ENCODE results near the gene LSM14A. TPM values are rescaled to one million over a fixed set of nuclear protein-coding genes. Genes with fewer than 3 reads are reported as not detected.

The LSM14A gene
- total and polyA plus RNA-seq, 2 of the 8 experiments (the other 6 are each of a cell fraction or from before 2014, with no cell fraction given) = 117 to 195 TPM

- no peaks in the 10 kb centered on the region; a peak in 2 of 7 replicates for H3K4me1 ChIP-seq (replicated peaks in 1 of 4; ENCODE audit: control insufficient read depth in 3 of 4, insufficient read depth in 4 of 4, low read length in 3 of 4)
- no peak overlapping the region for H4K8ac ChIP-seq (ENCODE audit: extremely low read depth, insufficient read depth, low read length)
- H2BK12ac ChIP-seq (ENCODE audit: low read depth, low read length) = no peak overlapping the region
- no peak overlapping the region for H4K91ac ChIP-seq (replicated peaks; ENCODE audit: insufficient read length, low read length)
- no peak overlapping the region for H3K18ac ChIP-seq (ENCODE audit: extremely low read depth, low read length)
- H3K4ac ChIP-seq (replicated peaks; ENCODE audit: insufficient read length, low read depth, low read length) = no peak overlapping the region
- TF ChIP-seq CREB1 (IDR thresholded peaks at IDR 0.05) = no peak
- no peak for TF ChIP-seq SP1 (IDR thresholded peaks at IDR 0.05; ENCODE audit: low read depth, low read length)
- TF ChIP-seq BRCA1 (IDR thresholded peaks at IDR 0.05; ENCODE audit: low read depth, low read length) = no peak
- TF ChIP-seq RBBP5 (IDR thresholded peaks at IDR 0.05; ENCODE audit: borderline replicate concordance, low read depth, low read length) = no peak
- TF ChIP-seq MAFK (IDR thresholded peaks at IDR 0.05; ENCODE audit: low read depth, low read length) = no peak
- TF ChIP-seq ATF2 (IDR thresholded peaks at IDR 0.05; ENCODE audit: low read length) = no peak
- TF ChIP-seq FOSL1 (IDR thresholded peaks at IDR 0.05; ENCODE audit: insufficient read depth, low read depth, low read length) = no peak
- TF ChIP-seq MAX (IDR thresholded peaks at IDR 0.05) = no peak
- no peak overlapping the region for H3K27ac ChIP-seq (ENCODE audit: low read depth, low read length)
- H2BK20ac ChIP-seq (ENCODE audit: low read length) = no peak overlapping the region
- no peak overlapping the region for H2BK15ac ChIP-seq (ENCODE audit: low read length)
- H3K23ac ChIP-seq (ENCODE audit: insufficient read length) = no peak overlapping the region
- no peak overlapping the region for H3K4me3 ChIP-seq (ENCODE audit: extremely low read depth in 1 of 4, insufficient read depth in 2 of 4, low read depth in 3 of 4, low read length in 4 of 4)
- FAIRE-seq (no peak), DNase-seq (ENCODE audit: low read depth in 1 of 2, low spot score in 2 of 2) (no peak)
- no peak overlapping the region for H3K4me2 ChIP-seq (ENCODE audit: insufficient read depth in 1 of 2, low read depth in 2 of 2, low read length in 2 of 2)
- H3K9me3 ChIP-seq (ENCODE audit: insufficient read depth in 2 of 2, low read depth in 1 of 2, low read length in 1 of 2) = no peaks in the 10 kb centered on the region
- H3K14ac ChIP-seq (ENCODE audit: insufficient read length) = no peak overlapping the region
- H3K9ac ChIP-seq (replicated peaks in 1 of 4; ENCODE audit: extremely low read depth in 1 of 4, low read depth in 3 of 4, low read length in 3 of 4) = no peak overlapping the region
- no peaks in the 10 kb centered on the region for H4K20me1 ChIP-seq (replicated peaks in 1 of 2; ENCODE audit: control insufficient read depth in 1 of 2, insufficient read depth in 2 of 2, low read length in 2 of 2)
- no peak overlapping the region for H2AK5ac ChIP-seq (ENCODE audit: low read depth, low read length)
- H4K5ac ChIP-seq (ENCODE audit: insufficient read length, low read depth, low read length) = no peak overlapping the region
- H2AFZ ChIP-seq (ENCODE audit: low read length) = no peak overlapping the region
- no peak overlapping the region for H3K56ac ChIP-seq (replicated peaks; ENCODE audit: insufficient read length, low read depth, low read length)
- ChIA-PET CTCF (ENCODE audit: partially characterized antibody) (interaction anchor here (0.6 to 2.4 kb wide), 4 partner anchors 12 to 97 kb away, joined by 4 to 9 read pairs (median 5); no protein-coding TSS in a partner anchor), POLR2A (ENCODE audit: partially characterized antibody) (interaction anchor here (1.1 kb wide), 1 partner anchor 12 kb away, joined by 4 read pairs; no protein-coding TSS in a partner anchor)
- H3K79me2 ChIP-seq (ENCODE audit: control insufficient read depth in 1 of 2, insufficient read depth in 2 of 2, low read length in 2 of 2) = no peaks in the 10 kb centered on the region
- 73% methylated on average over 4 of the region's 4 CpGs; no CpG with 5 or more reads in 1 of the 2 experiments for WGBS, 2 experiments (ENCODE audit: extremely low coverage in 1 of 2, insufficient coverage in 1 of 2, insufficient read length in 1 of 2, insufficient replicate concordance in 2 of 2, low coverage in 1 of 2, low lambda C conversion rate in 2 of 2, missing lambda C conversion rate in 1 of 2)
- H2BK120ac ChIP-seq (replicated peaks; ENCODE audit: low read depth, low read length) = no peak overlapping the region
- H3K36me3 ChIP-seq (ENCODE audit: control insufficient read depth in 2 of 4, insufficient read depth in 4 of 4, low read length in 3 of 4) = no peaks in the 10 kb centered on the region
- H3K23me2 ChIP-seq (ENCODE audit: low read depth, low read length) = peaks cover 3% of the 10 kb centered on the region; the same call in 1 of the 2 replicates
- H3K27me3 ChIP-seq (replicated peaks in 1 of 4; ENCODE audit: control insufficient read depth in 3 of 4, extremely low read depth in 1 of 4, insufficient read depth in 3 of 4, low read length in 3 of 4) = no peaks in the 10 kb centered on the region
- no peak overlapping the region for H2BK5ac ChIP-seq (ENCODE audit: low read depth, low read length)
- H3K79me1 ChIP-seq (ENCODE audit: low read depth, low read length) = no peaks in the 10 kb centered on the region
Measured at GRCh38 chr19:34248941-34249340, 76.6 kb downstream of the LSM14A start.
